Activated CD8-positive, alpha-beta T cell treated with anti-CD3 and anti-CD28 coated beads, Interleukin-2, amount 10 ng/mL, durations not matched to agents 7 days and 5 days (primary cell): ENCODE measurements around the gene TGFBR3L. TPM values are rescaled to one million over a fixed set of nuclear protein-coding genes. Genes with fewer than 3 reads are reported as not detected.

ENCODE experiments used
- total RNA-seq, 2 experiments: library from RNA; stranded (reverse); gene quantifications; one replicate each; pipeline ENCODE4 v1.2.3, GENCODE V29; 2021

TGFBR3L gene
- total RNA-seq, 2 experiments from 2014 or later = 2.7 to 3.6 TPM

Other genes starting within 250 kb of the TGFBR3L start
- gene RETN, start 245.8 kb upstream of the TGFBR3L start, total RNA-seq = 1 to 10 TPM; 2.2 to 3.0 TPM
- gene MCEMP1, start 237.7 kb upstream of the TGFBR3L start, total RNA-seq = not detected
- 10 to 100 TPM; 92.8 to 95.1 TPM for gene TRAPPC5, start 234.0 kb upstream of the TGFBR3L start, total RNA-seq
- under 1 TPM; 0.29 to 0.31 TPM for gene FCER2, start 212.7 kb upstream of the TGFBR3L start, total RNA-seq
- gene CLEC4G, start 182.7 kb upstream of the TGFBR3L start, total RNA-seq = not detected
- not detected for gene CD209, start 167.3 kb upstream of the TGFBR3L start, total RNA-seq
- not detected for gene CLEC4M, start 151.6 kb upstream of the TGFBR3L start, total RNA-seq
- gene EVI5L, start 84.6 kb upstream of the TGFBR3L start, total RNA-seq = 1 to 10 TPM; 8.0 to 9.3 TPM
- gene PRR36, start 40.4 kb upstream of the TGFBR3L start, total RNA-seq = under 1 TPM; 0.08 to 0.10 TPM
- not detected for gene LRRC8E, start 26.3 kb upstream of the TGFBR3L start, total RNA-seq
- gene MAP2K7, start 11.0 kb upstream of the TGFBR3L start, total RNA-seq = 10 to 100 TPM; 36.5 to 39.9 TPM
- 10 to 100 TPM; 18.6 to 19.0 TPM for gene SNAPC2, start 5.5 kb downstream of the TGFBR3L start, total RNA-seq
- under 1 TPM; 0.31 to 0.37 TPM for gene CTXN1, start 11.3 kb downstream of the TGFBR3L start, total RNA-seq
- 10 to 100 TPM; 63.6 to 69.6 TPM for gene TIMM44, start 28.8 kb downstream of the TGFBR3L start, total RNA-seq
- gene ELAVL1, start 90.8 kb downstream of the TGFBR3L start, total RNA-seq = 100 to 1,000 TPM; 128 to 132 TPM
- gene CCL25, start 137.9 kb downstream of the TGFBR3L start, total RNA-seq = 10 to 100 TPM in 1 of 2 experiments, 1 to 10 TPM in 1; 10.0 to 10.2 TPM
- gene FBN3, start 234.8 kb downstream of the TGFBR3L start, total RNA-seq = under 1 TPM in 1 of 2 experiments, not detected in 1; 0.03 TPM